ENCODE data around the gene NDE1.

The NDE1 gene

DNA sequence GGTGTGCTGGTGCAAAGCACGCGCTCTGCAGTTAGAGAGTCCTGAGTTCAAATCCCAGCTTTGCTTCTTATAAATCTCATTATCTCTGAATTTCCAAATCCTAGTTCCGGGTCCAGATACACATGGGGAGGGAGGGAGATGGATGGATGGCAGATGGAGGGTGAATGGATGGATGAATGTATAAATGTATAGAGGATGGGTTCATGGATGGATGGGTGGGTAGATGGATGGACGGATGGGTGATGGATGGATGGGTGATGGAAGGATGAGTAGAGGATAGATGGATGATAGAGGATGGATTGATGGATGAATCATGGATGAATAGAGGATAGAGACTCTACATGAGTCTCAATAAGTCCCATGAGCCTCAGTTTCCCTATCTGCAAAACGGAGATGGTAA is 116.9 kb downstream of the NDE1 start:
- TF ChIP-seq SIN3A (IDR thresholded peaks at IDR 0.05; ENCODE audit: borderline replicate concordance, insufficient read depth, low read length) (no peak), TAF1 (IDR thresholded peaks at IDR 0.05; ENCODE audit: borderline replicate concordance, insufficient read depth, low read length) (no peak), FOXP2 (optimal IDR thresholded peaks at IDR 0.05; ENCODE audit: borderline replicate concordance, extremely low read depth, extremely low read length, insufficient read depth) (no peak), REST (IDR thresholded peaks at IDR 0.05; ENCODE audit: insufficient read depth in 1 of 2, low read depth in 2 of 2, low read length in 2 of 2) (no peak), POLR2AphosphoS5 (IDR thresholded peaks at IDR 0.05; ENCODE audit: low read depth, low read length) (no peak)

DNA sequence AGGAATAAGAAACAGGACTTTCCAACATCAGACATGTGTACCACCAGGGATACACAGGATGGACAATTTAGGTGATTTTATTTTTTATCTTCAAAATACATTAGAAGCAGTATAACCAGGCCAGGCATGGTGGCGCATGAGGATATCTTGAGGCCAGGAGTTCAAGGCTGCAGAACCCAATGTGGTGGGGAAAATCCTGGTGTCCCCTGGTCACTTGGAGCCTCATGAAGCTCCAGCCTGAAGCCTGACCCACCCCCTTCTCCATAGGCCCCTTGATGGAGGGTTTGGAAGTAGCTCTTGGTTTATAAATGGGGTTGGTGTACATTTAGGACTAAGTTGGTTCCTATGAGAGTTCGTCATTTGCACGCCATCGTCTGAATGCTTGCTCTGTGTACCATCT is 118.2 kb downstream of the NDE1 start:
- TF ChIP-seq REST (IDR thresholded peaks at IDR 0.05; ENCODE audit: insufficient read depth in 1 of 2, low read depth in 2 of 2, low read length in 2 of 2) (no peak), TAF1 (IDR thresholded peaks at IDR 0.05; ENCODE audit: borderline replicate concordance, insufficient read depth, low read length) (no peak), SIN3A (IDR thresholded peaks at IDR 0.05; ENCODE audit: borderline replicate concordance, insufficient read depth, low read length) (no peak), POLR2AphosphoS5 (IDR thresholded peaks at IDR 0.05; ENCODE audit: low read depth, low read length) (no peak), FOXP2 (optimal IDR thresholded peaks at IDR 0.05; ENCODE audit: borderline replicate concordance, extremely low read depth, extremely low read length, insufficient read depth) (no peak)

- TF ChIP-seq POLR2AphosphoS5 (IDR thresholded peaks at IDR 0.05; ENCODE audit: low read depth, low read length), result no peak
- no peak for TF ChIP-seq FOXP2 (optimal IDR thresholded peaks at IDR 0.05; ENCODE audit: borderline replicate concordance, extremely low read depth, extremely low read length, insufficient read depth)
- no peak for TF ChIP-seq SIN3A (IDR thresholded peaks at IDR 0.05; ENCODE audit: borderline replicate concordance, insufficient read depth, low read length)
- no peak for TF ChIP-seq REST (IDR thresholded peaks at IDR 0.05; ENCODE audit: insufficient read depth in 1 of 2, low read depth in 2 of 2, low read length in 2 of 2)
- no peak for TF ChIP-seq TAF1 (IDR thresholded peaks at IDR 0.05; ENCODE audit: borderline replicate concordance, insufficient read depth, low read length)
Observed at GRCh38 chr16:15769239-15769638, 119.2 kb downstream of the NDE1 start.

GRCh38 chr16:15770107-15770506 is 120.1 kb downstream of the NDE1 start:
- no peak for TF ChIP-seq REST (IDR thresholded peaks at IDR 0.05; ENCODE audit: insufficient read depth in 1 of 2, low read depth in 2 of 2, low read length in 2 of 2)

- TF ChIP-seq SIN3A (IDR thresholded peaks at IDR 0.05; ENCODE audit: borderline replicate concordance, insufficient read depth, low read length), result no peak
- TF ChIP-seq REST (IDR thresholded peaks at IDR 0.05; ENCODE audit: insufficient read depth in 1 of 2, low read depth in 2 of 2, low read length in 2 of 2), result no peak
- TF ChIP-seq FOXP2 (optimal IDR thresholded peaks at IDR 0.05; ENCODE audit: borderline replicate concordance, extremely low read depth, extremely low read length, insufficient read depth), result no peak
- no peak for TF ChIP-seq POLR2AphosphoS5 (IDR thresholded peaks at IDR 0.05; ENCODE audit: low read depth, low read length)
- TF ChIP-seq TAF1 (IDR thresholded peaks at IDR 0.05; ENCODE audit: borderline replicate concordance, insufficient read depth, low read length), result no peak
Observed at GRCh38 chr16:15770512-15770911, 120.5 kb downstream of the NDE1 start.

Data from PFSK-1 (cell line).